H1 (cell line): ENCODE results near the gene IFNGR1.

ENCODE experiments used
- EZH2 ChIP-seq: fragments of 200-600 bp; sonication (generic); IDR thresholded peaks from 2 replicates; pipeline ENCODE4 v1.7.1; 2012; ENCODE audit warnings: low read depth, mild to moderate bottlenecking, moderate library complexity, low read length, inconsistent platforms; ENCODE audit not compliant: severe bottlenecking
- JUN ChIP-seq: IDR thresholded peaks from 2 replicates; pipeline ENCODE4 v1.6.1; 2011; ENCODE audit warnings: low read depth, mild to moderate bottlenecking, improper control_type of control experiment, low read length
- KDM1A ChIP-seq: fragments of 200-600, 300-600 bp; sonication (generic); IDR thresholded peaks from 2 replicates; pipeline ENCODE4 v1.7.1; 2016; ENCODE audit warnings: mild to moderate bottlenecking, low read length, borderline replicate concordance
- MAFK ChIP-seq: IDR thresholded peaks from 2 replicates; pipeline ENCODE4 v1.6.1; 2012; ENCODE audit warnings: low read depth, mild to moderate bottlenecking, improper control_type of control experiment, low read length
- SRF ChIP-seq: IDR thresholded peaks from 2 replicates; pipeline ENCODE4 v1.6.1; 2011; ENCODE audit warnings: mild to moderate bottlenecking, low read depth, low read length, moderate library complexity
- SUZ12 ChIP-seq: fragments of 200-600 bp; sonication (generic); IDR thresholded peaks from 2 replicates; pipeline ENCODE4 v1.6.1; 2012; ENCODE audit warnings: mild to moderate bottlenecking, inconsistent platforms, low read length, moderate library complexity, mixed read lengths
- TF ChIP-seq, protein P1 (sequence below), 3 experiments: IDR thresholded peaks; 1 replicate in 2 of 3; 2 replicates in 1 of 3; pipeline versions ENCODE4 v1.5.1 to v1.6.1; 2011; ENCODE audit warnings: low read length in 3 of 3, mild to moderate bottlenecking in 3 of 3, inconsistent platforms in 2 of 3, low read depth in 1 of 3, moderate library complexity in 1 of 3; ENCODE audit not compliant: insufficient read depth in 1 of 3; ENCODE audit errors: control extremely low read depth in 1 of 3

DNA sequence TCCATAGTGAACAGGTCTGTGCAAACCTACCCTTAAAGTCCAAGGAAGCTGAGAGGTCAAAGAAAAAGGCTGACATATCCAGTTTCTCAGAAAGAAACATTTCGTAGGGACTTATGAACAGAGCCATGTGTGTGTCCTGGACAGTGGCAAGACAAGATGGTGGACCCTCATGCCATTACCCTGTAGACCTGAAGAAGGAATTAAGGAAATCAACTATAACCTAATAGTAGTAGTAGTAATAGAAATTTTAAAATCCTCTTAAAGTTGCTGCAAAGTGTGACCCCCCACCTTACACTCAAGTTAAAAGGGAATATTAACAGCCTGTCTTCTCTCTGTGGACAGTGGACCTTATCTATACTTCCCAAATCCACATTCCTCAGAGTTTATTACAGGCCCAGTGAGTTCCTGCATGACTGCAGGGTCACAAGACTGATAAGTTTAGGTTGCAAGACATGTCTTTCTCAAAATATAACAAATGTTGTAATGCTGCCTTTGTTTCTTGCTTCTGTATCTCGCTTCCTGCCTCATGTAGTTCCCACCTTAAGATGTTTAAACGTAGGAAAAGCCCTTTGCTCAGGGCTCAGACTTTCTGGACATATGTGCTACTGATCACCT lies 56.4 kb downstream of the IFNGR1 start:
- no peak for TF ChIP-seq EZH2
- TF ChIP-seq SRF, result no peak
- no peak for TF ChIP-seq KDM1A
- TF ChIP-seq JUN, result no peak
- TF ChIP-seq, protein P1, sequence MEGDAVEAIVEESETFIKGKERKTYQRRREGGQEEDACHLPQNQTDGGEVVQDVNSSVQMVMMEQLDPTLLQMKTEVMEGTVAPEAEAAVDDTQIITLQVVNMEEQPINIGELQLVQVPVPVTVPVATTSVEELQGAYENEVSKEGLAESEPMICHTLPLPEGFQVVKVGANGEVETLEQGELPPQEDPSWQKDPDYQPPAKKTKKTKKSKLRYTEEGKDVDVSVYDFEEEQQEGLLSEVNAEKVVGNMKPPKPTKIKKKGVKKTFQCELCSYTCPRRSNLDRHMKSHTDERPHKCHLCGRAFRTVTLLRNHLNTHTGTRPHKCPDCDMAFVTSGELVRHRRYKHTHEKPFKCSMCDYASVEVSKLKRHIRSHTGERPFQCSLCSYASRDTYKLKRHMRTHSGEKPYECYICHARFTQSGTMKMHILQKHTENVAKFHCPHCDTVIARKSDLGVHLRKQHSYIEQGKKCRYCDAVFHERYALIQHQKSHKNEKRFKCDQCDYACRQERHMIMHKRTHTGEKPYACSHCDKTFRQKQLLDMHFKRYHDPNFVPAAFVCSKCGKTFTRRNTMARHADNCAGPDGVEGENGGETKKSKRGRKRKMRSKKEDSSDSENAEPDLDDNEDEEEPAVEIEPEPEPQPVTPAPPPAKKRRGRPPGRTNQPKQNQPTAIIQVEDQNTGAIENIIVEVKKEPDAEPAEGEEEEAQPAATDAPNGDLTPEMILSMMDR (IDR thresholded peaks at IDR 0.05; ENCODE audit: control extremely low read depth in 1 of 3, insufficient read depth in 1 of 3, low read depth in 1 of 3, low read length in 3 of 3), result no peak
- no peak for TF ChIP-seq MAFK
- no peak for TF ChIP-seq SUZ12
